K562 (cell line): ENCODE results near the gene SCP2. TPM values are rescaled to one million over a fixed set of nuclear protein-coding genes. Genes with fewer than 3 reads are reported as not detected.

Experiments
- ATAC-seq: fragments of 200-7000 bp; cut with Tn5 transposase; 3 replicates; pipeline ENCODE4 v1.9.1; 2020; ENCODE audit warnings: moderate library complexity
- BruUV-seq: library from RNA; stranded (reverse); fragments of 400-500 nt; replicated peaks from 2 replicates; lab custom pipeline; 2021; lab: Mats Ljungman, UMichigan
- CTCF ChIA-PET: fragments of 300-600 bp; formaldehyde crosslinking; extraction: SDS; loops from one replicate; lab custom pipeline; 2021; ENCODE audit warnings: low intra/inter-chr PET ratio; lab: Yijun Ruan, JAX
- POLR2A ChIA-PET: fragments of 300-600, 350-650 bp; sonication (Branson Sonifier 250); formaldehyde crosslinking; extraction: SDS; loops from one replicate; lab custom pipeline; 2021; ENCODE audit warnings: antibody characterized with exemption, inconsistent platforms; lab: Yijun Ruan, JAX
- DNase-seq, 4 experiments: peaks; one replicate each; pipeline versions ENCODE4 v3.0.0 to v3.0.0-alpha.2; 2011 to 2018; ENCODE audit warnings: low spot score in 3 of 4, mixed read lengths in 3 of 4; ENCODE audit errors: extremely low read depth in 1 of 4
- FAIRE-seq: peaks from 2 replicates; lab custom pipeline; 2011; peaks lifted over from hg19 to GRCh38; lab: Jason Lieb, UNC
- H2AFZ ChIP-seq: 2 replicates; pipeline ENCODE4 v1.6.0; 2011; ENCODE audit warnings: low read depth, low read length, control low read depth, inconsistent platforms
- H3K27ac ChIP-seq: fragments of 200-600 bp; 3 replicates; pipeline ENCODE4 v1.8.0; 2011; ENCODE audit warnings: low read depth, mild to moderate bottlenecking, control low read depth, inconsistent platforms, low read length, moderate library complexity, mixed read lengths; ENCODE audit errors: extremely low read depth
- H3K27me3 ChIP-seq, 2 experiments: fragments of 300-600 bp in 1 of 2; 2 replicates in 1 of 2; 3 replicates in 1 of 2; pipeline versions ENCODE4 v1.6.0 to v1.8.0; 2011; ENCODE audit warnings: inconsistent platforms in 2 of 2, low read length in 2 of 2, mild to moderate bottlenecking in 1 of 2, mixed read lengths in 1 of 2, moderate library complexity in 1 of 2; ENCODE audit not compliant: control insufficient read depth in 2 of 2, insufficient read depth in 2 of 2
- H3K36me3 ChIP-seq: fragments of 300-600 bp; 3 replicates; pipeline ENCODE4 v1.8.0; 2011; ENCODE audit warnings: mild to moderate bottlenecking, low read length, inconsistent platforms; ENCODE audit not compliant: control insufficient read depth, insufficient read depth
- H3K4me1 ChIP-seq, 2 experiments: fragments of 200-600 bp in 1 of 2; replicated peaks in 1 of 2; 2 replicates in 1 of 2; 3 replicates in 1 of 2; pipeline versions ENCODE4 v1.5.1 to v1.8.0; 2011; ENCODE audit warnings: inconsistent platforms in 2 of 2, low read length in 2 of 2, mild to moderate bottlenecking in 1 of 2, mixed read lengths in 1 of 2, moderate library complexity in 1 of 2; ENCODE audit not compliant: control insufficient read depth in 2 of 2, insufficient read depth in 2 of 2
- H3K4me2 ChIP-seq: 2 replicates; pipeline ENCODE4 v1.6.1; 2011; ENCODE audit warnings: low read length, control low read depth, inconsistent platforms, mixed read lengths; ENCODE audit not compliant: insufficient read depth
- H3K4me3 ChIP-seq: fragments of 200-600 bp; sonication (generic), shearing (Covaris generic); 2 replicates; pipeline ENCODE4 v1.5.1; 2016; ENCODE audit warnings: control low read depth, inconsistent platforms
- H3K79me2 ChIP-seq: fragments of 200-600 bp; 3 replicates; pipeline ENCODE4 v1.8.0; 2011; ENCODE audit warnings: low read length, inconsistent platforms; ENCODE audit not compliant: control insufficient read depth, insufficient read depth
- H3K9ac ChIP-seq, 2 experiments: 2 replicates each; pipeline versions ENCODE4 v1.6.0 to v1.6.1; 2011; ENCODE audit warnings: low read depth in 2 of 2, low read length in 2 of 2, control low read depth in 1 of 2, inconsistent platforms in 1 of 2, mild to moderate bottlenecking in 1 of 2, mixed read lengths in 1 of 2; ENCODE audit not compliant: insufficient read depth in 1 of 2
- H3K9me1 ChIP-seq: one replicate; pipeline ENCODE4 v1.6.0; 2011; ENCODE audit warnings: inconsistent platforms, mild to moderate bottlenecking, low read length, moderate library complexity; ENCODE audit not compliant: control insufficient read depth, insufficient read depth
- H3K9me3 ChIP-seq: replicated peaks from 2 replicates; pipeline ENCODE4 v1.5.1; 2011; ENCODE audit warnings: low read depth, low read length, inconsistent platforms; ENCODE audit not compliant: control insufficient read depth, insufficient read depth
- H4K20me1 ChIP-seq: replicated peaks from 2 replicates; pipeline ENCODE4 v1.6.1; 2011; ENCODE audit warnings: low read length, inconsistent platforms, mixed read lengths; ENCODE audit not compliant: control insufficient read depth, insufficient read depth
- BRCA1 ChIP-seq, 2 experiments: fragments of 450-650 bp in 1 of 2; sonication (generic) in 1 of 2; formaldehyde crosslinking in 1 of 2; IDR thresholded peaks; 2 replicates each; pipeline versions ENCODE4 v1.5.0 to v1.6.1; 2017 to 2020; ENCODE audit warnings: mild to moderate bottlenecking in 1 of 2, missing genetic modification reagents in 1 of 2
- CREM ChIP-seq: IDR thresholded peaks from 2 replicates; pipeline ENCODE4 v1.6.1; 2014; ENCODE audit warnings: antibody characterized with exemption, low read depth
- LEF1 ChIP-seq: fragments of 450-650 bp; IDR thresholded peaks from 2 replicates; pipeline ENCODE4 v1.6.1; 2016; ENCODE audit warnings: mild to moderate bottlenecking
- SMARCE1 ChIP-seq: fragments of 450-650 bp; IDR thresholded peaks from 2 replicates; pipeline ENCODE4 v1.7.1; 2016; ENCODE audit warnings: mild to moderate bottlenecking
- TRIM28 ChIP-seq: fragments of 450-650 bp; IDR thresholded peaks from 2 replicates; pipeline ENCODE4 v1.6.1; 2017
- WGBS: fragments of 100-300 bp; shearing (Covaris generic); methylation state at CpG from one replicate; pipeline ENCODE4 v1.1.6; 2016; ENCODE audit warnings: low coverage, mixed read lengths; ENCODE audit not compliant: insufficient coverage; ENCODE audit errors: missing lambda C conversion rate; 5-methylcytosine and 5-hydroxymethylcytosine counted together
- in situ Hi-C: fragments of 300-500 bp; cut with MboI; formaldehyde crosslinking; loops from 4 replicates; pipeline ENCODE4 v1.15.0; 2018; ENCODE audit warnings: inconsistent platforms, mixed read lengths
- intact Hi-C: fragments of 100-400 bp; cut with micrococcal nuclease; formaldehyde crosslinking; loops from 2 replicates; pipeline ENCODE4 v1.14.2; 2022
- polyA plus RNA-seq, 8 experiments: library from polyadenylated mRNA; depleted of rRNA in 4 of 8; stranded (reverse) in 5 of 8; unstranded in 3 of 8; fragments of >200 nt; fragmentation: Nextera tagmentation in 2 of 8; fragmentation: Illumina TruSeq in 1 of 8; extraction: Ambion mirVana in 2 of 8; extraction: Trizol in 1 of 8; gene quantifications; 2 replicates each; pipeline versions ENCODE4 v1.2.1 to v1.2.3, GENCODE V29; 2011 to 2014; ENCODE audit warnings: inconsistent platforms in 1 of 8, missing spikeins in 1 of 8
- total RNA-seq, 7 experiments: library from RNA; depleted of rRNA in 6 of 7; stranded (reverse); fragments of >200 nt in 6 of 7; fragmentation: Illumina TruSeq in 2 of 7; extraction: Trizol in 2 of 7; gene quantifications; 2 replicates each; pipeline versions ENCODE4 v1.2.1 to v1.2.3, GENCODE V29; 2011 to 2021; ENCODE audit warnings: low replicate concordance in 1 of 7
- TF ChIP-seq, protein P1 (sequence below), 2 experiments: fragments of 250-450 bp in 1 of 2; fragments of 450-650 bp in 1 of 2; sonication (Bioruptor Pico) in 1 of 2; IDR thresholded peaks; 2 replicates each; pipeline versions ENCODE4 v1.6.1 to v1.8.0; 2016 to 2021; ENCODE audit warnings: mild to moderate bottlenecking in 2 of 2, moderate library complexity in 2 of 2, missing compliant biosample characterization in 1 of 2, missing genetic modification characterization in 1 of 2

The SCP2 gene
- total and polyA plus RNA-seq, 9 of the 15 experiments (the other 6 are each of a cell fraction or from before 2014, with no cell fraction given): 63.8 to 258 (median 106) TPM

GRCh38 chr1:52914463-52914862, 12.6 kb upstream of the SCP2 start:
- ATAC-seq (no peak), FAIRE-seq (no peak), DNase-seq (no peak)
- no peak overlapping the region for H3K4me3 ChIP-seq
- no peaks in the 10 kb centered on the region for H3K27me3 ChIP-seq
- in situ Hi-C loops: loop anchor here (25.0 kb wide), 1 partner anchor 273 kb away; the partner anchor contains the start of gene CPT2
- H3K9me3 ChIP-seq: no peaks in the 10 kb centered on the region
- 69% methylated on average over 5 of the region's 5 CpGs for WGBS
- H3K4me1 ChIP-seq: peaks cover 31 to 37% of the 10 kb centered on the region in 2 experiments
- no peak overlapping the region for H3K4me2 ChIP-seq
- POLR2A ChIA-PET: interaction anchor here (1.1 to 2.8 kb wide), 2 partner anchors 13 to 18 kb away, joined by 3 to 6 read pairs; no protein-coding TSS in a partner anchor
- no TSS peak for BruUV-seq
- no peak for TF ChIP-seq LEF1
- TF ChIP-seq TRIM28: no peak
- TF ChIP-seq, protein P1, sequence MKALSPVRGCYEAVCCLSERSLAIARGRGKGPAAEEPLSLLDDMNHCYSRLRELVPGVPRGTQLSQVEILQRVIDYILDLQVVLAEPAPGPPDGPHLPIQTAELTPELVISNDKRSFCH (CRISPR knock-in tag; IDR thresholded peaks at IDR 0.05): no peak
- TF ChIP-seq, protein P1 (tag; IDR thresholded peaks at IDR 0.05): no peak
- TF ChIP-seq SMARCE1: no peak
- no peak for TF ChIP-seq CREM
- no peak for TF ChIP-seq BRCA1 (IDR thresholded peaks at IDR 0.05)
- no peak for TF ChIP-seq BRCA1 (CRISPR knock-in tag; IDR thresholded peaks at IDR 0.05)
- H3K9ac ChIP-seq: 0 out of 4 replicates have a peak overlapping the region, but pooled peaks of 1 of the 2 experiments have one; percentile 33
- no peaks in the 10 kb centered on the region for H3K9me1 ChIP-seq
- H3K36me3 ChIP-seq: no peaks in the 10 kb centered on the region
- no peak overlapping the region for H3K27ac ChIP-seq
- H3K79me2 ChIP-seq: no peaks in the 10 kb centered on the region
- no peaks in the 10 kb centered on the region for H4K20me1 ChIP-seq
- H2AFZ ChIP-seq: no peak overlapping the region
- intact Hi-C loops: no loop called here
- CTCF ChIA-PET: no interaction called here
